ENCODE results near the gene FFAR3. TPM values are rescaled to one million over a fixed set of nuclear protein-coding genes. Genes with fewer than 3 reads are reported as not detected.
A peak's percentile ranks its signal among the peaks of the same experiment; 100 is the strongest.

FFAR3 gene
- total RNA-seq, 5 donors from 2014 or later (not counting 1 experiment from before 2014, with no cell fraction given): 0.47 TPM; not detected in 4

- Histone ChIP-seq H3K27ac (ENCODE audit: low read length) (no peak overlapping the region), H3K36me3 (ENCODE audit: control insufficient read depth in 2 of 2, extremely low read depth in 1 of 2, insufficient read depth in 1 of 2, low read length in 1 of 2) (no peaks in the 10 kb centered on the region), H3K4me3 (ENCODE audit: control insufficient read depth in 1 of 2, extremely low read depth in 1 of 2, low read length in 1 of 2) (no peak overlapping the region), H3K4me1 (ENCODE audit: control insufficient read depth in 1 of 2, extremely low read depth in 1 of 2, insufficient read depth in 2 of 2, low read length in 2 of 2) (peaks cover 11 to 32% of the 10 kb centered on the region in 2 experiments), H3K9me3 (no peaks in the 10 kb centered on the region), H3K27me3 (replicated peaks in 1 of 2; ENCODE audit: control insufficient read depth in 2 of 2, extremely low read depth in 1 of 2, insufficient read depth in 2 of 2, low read length in 1 of 2) (peaks cover 0 to 41% of the 10 kb centered on the region in 2 experiments)
- Mint-ChIP-seq H3K9me3 (no peaks in the 10 kb centered on the region), H3K36me3 (no peaks in the 10 kb centered on the region), H3K4me3 (peak overlapping the region; percentile 35 to 74 (median 65)), H3K27me3 (peaks cover 0 to 12% of the 10 kb centered on the region in 2 donors), H3K27ac (peak overlapping the region in 1 of 2 donors; percentile 75), H3K4me1 (peaks cover 28 to 39% (median 29%) of the 10 kb centered on the region in 3 donors)
- no peak for ATAC-seq (replicated peaks in 1 of 4)
- 73% methylated on average over 4 of the region's 7 CpGs for WGBS (ENCODE audit: insufficient coverage)
- DNase-seq: no peak
- ChIA-PET CTCF (interaction anchor here in 1 of 2 donors (0.6 kb wide), 1 partner anchor 92 kb away, joined by 3 read pairs; no protein-coding TSS in a partner anchor), POLR2A (no interaction called here)
Measured at GRCh38 chr19:35347930-35348298, 10.3 kb upstream of the FFAR3 start.

DNA sequence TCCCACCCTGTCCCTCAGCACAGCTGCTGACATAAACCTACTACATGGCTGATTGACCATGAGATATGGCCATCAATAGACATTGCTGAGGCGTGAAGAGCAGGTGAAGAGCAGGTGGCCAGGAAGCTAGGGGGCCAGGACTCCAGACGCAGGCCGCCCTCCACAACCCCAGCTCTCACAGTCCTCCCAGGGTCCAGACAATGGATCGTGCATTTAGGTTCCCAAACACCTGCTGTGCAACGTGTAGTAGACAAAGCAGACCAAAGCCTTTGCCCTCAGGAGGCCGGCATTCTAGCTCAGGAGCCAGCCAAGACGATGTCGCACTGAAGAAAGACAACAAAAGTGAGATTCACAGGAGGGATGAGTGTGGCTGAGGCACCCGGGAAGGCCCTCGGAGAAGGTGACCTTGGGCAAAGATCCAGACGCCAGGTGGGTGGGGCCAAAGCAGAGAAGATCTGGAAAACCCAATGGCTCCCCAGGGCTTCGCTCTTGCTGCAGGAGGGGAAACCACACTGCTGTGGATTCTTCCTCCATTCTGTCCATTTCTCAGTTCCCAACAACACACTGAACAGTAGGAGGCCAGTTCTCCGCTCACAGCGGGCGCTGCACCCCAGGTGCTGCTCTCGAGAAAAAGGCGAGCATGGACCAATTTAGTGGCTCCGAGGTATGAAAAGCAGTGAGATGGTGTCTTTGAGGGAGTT, 9.2 kb upstream of the FFAR3 start:
- Mint-ChIP-seq H3K4me1 (peaks cover 30 to 40% (median 30%) of the 10 kb centered on the region in 3 donors), H3K27ac (peak overlapping the region in 1 of 2 donors; percentile 36), H3K4me3 (no peak overlapping the region), H3K27me3 (peaks cover 0 to 13% of the 10 kb centered on the region in 2 donors), H3K36me3 (no peaks in the 10 kb centered on the region), H3K9me3 (no peaks in the 10 kb centered on the region)
- ChIA-PET CTCF (no interaction called here), POLR2A (no interaction called here)
- ATAC-seq (replicated peaks in 1 of 4) (no peak), DNase-seq (no peak)
- 88% methylated on average over 13 of the region's 18 CpGs for WGBS (ENCODE audit: insufficient coverage)
- no peaks in the 10 kb centered on the region for H3K36me3 ChIP-seq (ENCODE audit: control insufficient read depth in 2 of 2, extremely low read depth in 1 of 2, insufficient read depth in 1 of 2, low read length in 1 of 2)
- no peaks in the 10 kb centered on the region for H3K9me3 ChIP-seq
- H3K4me3 ChIP-seq (ENCODE audit: control insufficient read depth in 1 of 2, extremely low read depth in 1 of 2, low read length in 1 of 2): no peak overlapping the region
- no peak overlapping the region for H3K27ac ChIP-seq (ENCODE audit: low read length)
- H3K4me1 ChIP-seq (ENCODE audit: control insufficient read depth in 1 of 2, extremely low read depth in 1 of 2, insufficient read depth in 2 of 2, low read length in 2 of 2): peaks cover 11 to 35% of the 10 kb centered on the region in 2 experiments
- H3K27me3 ChIP-seq (replicated peaks in 1 of 2; ENCODE audit: control insufficient read depth in 2 of 2, extremely low read depth in 1 of 2, insufficient read depth in 2 of 2, low read length in 1 of 2): peaks cover 0 to 41% of the 10 kb centered on the region in 2 experiments

GRCh38 chr19:35349614-35350521, 8.4 kb upstream of the FFAR3 start:
- Histone ChIP-seq H3K4me1 (ENCODE audit: control insufficient read depth in 1 of 2, extremely low read depth in 1 of 2, insufficient read depth in 2 of 2, low read length in 2 of 2) (peaks cover 11 to 35% of the 10 kb centered on the region in 2 experiments), H3K4me3 (ENCODE audit: control insufficient read depth in 1 of 2, extremely low read depth in 1 of 2, low read length in 1 of 2) (no peak overlapping the region), H3K36me3 (ENCODE audit: control insufficient read depth in 2 of 2, extremely low read depth in 1 of 2, insufficient read depth in 1 of 2, low read length in 1 of 2) (no peaks in the 10 kb centered on the region), H3K9me3 (no peaks in the 10 kb centered on the region), H3K27me3 (replicated peaks in 1 of 2; ENCODE audit: control insufficient read depth in 2 of 2, extremely low read depth in 1 of 2, insufficient read depth in 2 of 2, low read length in 1 of 2) (peaks cover 0 to 34% of the 10 kb centered on the region in 2 experiments), H3K27ac (ENCODE audit: low read length) (no peak overlapping the region)
- POLR2A ChIA-PET: no interaction called here
- H3K4me1 Mint-ChIP-seq: peaks cover 30 to 40% (median 30%) of the 10 kb centered on the region in 3 donors
- 85% methylated on average over 10 of the region's 17 CpGs for WGBS (ENCODE audit: insufficient coverage)
- H3K9me3 Mint-ChIP-seq: no peaks in the 10 kb centered on the region
- no peaks in the 10 kb centered on the region for H3K36me3 Mint-ChIP-seq
- H3K27ac Mint-ChIP-seq: no peak overlapping the region
- CTCF ChIA-PET: no interaction called here
- H3K4me3 Mint-ChIP-seq: no peak overlapping the region
- ATAC-seq (replicated peaks in 1 of 4) (no peak), DNase-seq (no peak)
- peaks cover 0 to 13% of the 10 kb centered on the region in 2 donors for H3K27me3 Mint-ChIP-seq

GRCh38 chr19:35350591-35350990, 7.7 kb upstream of the FFAR3 start:
- Mint-ChIP-seq H3K4me3 (no peak overlapping the region), H3K27ac (no peak overlapping the region), H3K9me3 (no peaks in the 10 kb centered on the region), H3K36me3 (no peaks in the 10 kb centered on the region), H3K27me3 (peaks cover 0 to 12% of the 10 kb centered on the region in 2 donors), H3K4me1 (peaks cover 30 to 39% (median 30%) of the 10 kb centered on the region in 3 donors)
- Histone ChIP-seq H3K4me1 (ENCODE audit: control insufficient read depth in 1 of 2, extremely low read depth in 1 of 2, insufficient read depth in 2 of 2, low read length in 2 of 2) (peaks cover 11 to 36% of the 10 kb centered on the region in 2 experiments), H3K27me3 (replicated peaks in 1 of 2; ENCODE audit: control insufficient read depth in 2 of 2, extremely low read depth in 1 of 2, insufficient read depth in 2 of 2, low read length in 1 of 2) (peaks cover 0 to 29% of the 10 kb centered on the region in 2 experiments), H3K4me3 (ENCODE audit: control insufficient read depth in 1 of 2, extremely low read depth in 1 of 2, low read length in 1 of 2) (no peak overlapping the region), H3K36me3 (ENCODE audit: control insufficient read depth in 2 of 2, extremely low read depth in 1 of 2, insufficient read depth in 1 of 2, low read length in 1 of 2) (no peaks in the 10 kb centered on the region), H3K27ac (ENCODE audit: low read length) (no peak overlapping the region), H3K9me3 (no peaks in the 10 kb centered on the region)
- ATAC-seq (replicated peaks in 1 of 4): no peak
- WGBS (ENCODE audit: insufficient coverage): 92% methylated on average over 4 of the region's 7 CpGs
- DNase-seq: no peak
- CTCF ChIA-PET: interaction anchor here in 1 of 2 donors (1.0 to 1.1 kb wide), 2 partner anchors 118 to 127 kb away, joined by 3 read pairs; no protein-coding TSS in a partner anchor
- POLR2A ChIA-PET: no interaction called here

GRCh38 chr19:35351411-35352176, 6.7 kb upstream of the FFAR3 start:
- POLR2A ChIA-PET: no interaction called here
- ATAC-seq (replicated peaks in 1 of 4) (no peak), DNase-seq (no peak)
- Histone ChIP-seq H3K27ac (ENCODE audit: low read length) (no peak overlapping the region), H3K4me1 (ENCODE audit: control insufficient read depth in 1 of 2, extremely low read depth in 1 of 2, insufficient read depth in 2 of 2, low read length in 2 of 2) (peaks cover 9 to 26% of the 10 kb centered on the region in 2 experiments), H3K9me3 (no peaks in the 10 kb centered on the region), H3K27me3 (replicated peaks in 1 of 2; ENCODE audit: control insufficient read depth in 2 of 2, extremely low read depth in 1 of 2, insufficient read depth in 2 of 2, low read length in 1 of 2) (peaks cover 0 to 19% of the 10 kb centered on the region in 2 experiments), H3K4me3 (ENCODE audit: control insufficient read depth in 1 of 2, extremely low read depth in 1 of 2, low read length in 1 of 2) (no peak overlapping the region), H3K36me3 (ENCODE audit: control insufficient read depth in 2 of 2, extremely low read depth in 1 of 2, insufficient read depth in 1 of 2, low read length in 1 of 2) (no peaks in the 10 kb centered on the region)
- H3K4me3 Mint-ChIP-seq: no peak overlapping the region
- no peak overlapping the region for H3K27ac Mint-ChIP-seq
- H3K9me3 Mint-ChIP-seq: no peaks in the 10 kb centered on the region
- peaks cover 0 to 11% of the 10 kb centered on the region in 2 donors for H3K27me3 Mint-ChIP-seq
- 92% methylated on average over 39 of the region's 47 CpGs for WGBS (ENCODE audit: insufficient coverage)
- H3K4me1 Mint-ChIP-seq: peaks cover 20 to 29% (median 24%) of the 10 kb centered on the region in 3 donors
- no peaks in the 10 kb centered on the region for H3K36me3 Mint-ChIP-seq
- CTCF ChIA-PET: interaction anchor here (1.0 to 1.7 kb wide), 4 partner anchors 112 to 126 kb away, joined by 3 to 9 read pairs (median 3); no protein-coding TSS in a partner anchor

- Histone ChIP-seq H3K4me3 (ENCODE audit: control insufficient read depth in 1 of 2, extremely low read depth in 1 of 2, low read length in 1 of 2) (no peak overlapping the region), H3K36me3 (ENCODE audit: control insufficient read depth in 2 of 2, extremely low read depth in 1 of 2, insufficient read depth in 1 of 2, low read length in 1 of 2) (no peaks in the 10 kb centered on the region), H3K27ac (ENCODE audit: low read length) (no peak overlapping the region), H3K27me3 (replicated peaks in 1 of 2; ENCODE audit: control insufficient read depth in 2 of 2, extremely low read depth in 1 of 2, insufficient read depth in 2 of 2, low read length in 1 of 2) (peaks cover 0 to 15% of the 10 kb centered on the region in 2 experiments), H3K4me1 (ENCODE audit: control insufficient read depth in 1 of 2, extremely low read depth in 1 of 2, insufficient read depth in 2 of 2, low read length in 2 of 2) (peaks cover 6 to 21% of the 10 kb centered on the region in 2 experiments), H3K9me3 (no peaks in the 10 kb centered on the region)
- H3K36me3 Mint-ChIP-seq: no peaks in the 10 kb centered on the region
- H3K4me1 Mint-ChIP-seq: peaks cover 15 to 24% (median 19%) of the 10 kb centered on the region in 3 donors
- H3K27ac Mint-ChIP-seq: no peak overlapping the region
- CTCF ChIA-PET: interaction anchor here (0.7 to 2.3 kb wide), 4 partner anchors 20 to 143 kb away, joined by 3 to 13 read pairs (median 6); no protein-coding TSS in a partner anchor
- peaks cover 0 to 9% of the 10 kb centered on the region in 2 donors for H3K27me3 Mint-ChIP-seq
- DNase-seq (no peak), ATAC-seq (replicated peaks in 1 of 4) (no peak)
- no peak overlapping the region for H3K4me3 Mint-ChIP-seq
- WGBS (ENCODE audit: insufficient coverage): 85% methylated on average over 18 of the region's 18 CpGs
- POLR2A ChIA-PET: no interaction called here
- no peaks in the 10 kb centered on the region for H3K9me3 Mint-ChIP-seq
Measured at GRCh38 chr19:35352177-35352447, 6.1 kb upstream of the FFAR3 start.
